GM21825 (cell line): Measurements from ENCODE around the gene KRTAP9-7.
"Not testable (repeated sequence)": the region's sequence is repeated elsewhere in the genome, so short reads cannot be mapped to it uniquely, and the experiment has no call there.

Experiments used
- ATAC-seq: cut with Tn5 transposase; IDR thresholded peaks from one replicate; pipeline ENCODE4 v1.9.1; 2021; ENCODE audit warnings: mild to moderate bottlenecking, moderate library complexity; ENCODE audit not compliant: unreplicated experiment

The KRTAP9-7 gene, protein sequence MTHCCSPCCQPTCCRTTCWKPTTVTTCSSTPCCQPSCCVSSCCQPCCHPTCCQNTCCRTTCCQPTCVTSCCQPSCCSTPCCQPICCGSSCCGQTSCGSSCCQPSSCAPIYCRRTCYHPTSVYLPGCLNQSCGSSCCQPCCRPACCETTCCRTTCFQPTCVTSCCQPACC

GRCh38 chr17:41275648-41276190 is at the start of gene KRTAP9-7:
Gene KRTAP9-7, plus strand, starts transcription at chr17:41275698. Its CDS starts 0 bp downstream, at chr17:41275698.
- ATAC-seq = not testable (repeated sequence)

DNA sequence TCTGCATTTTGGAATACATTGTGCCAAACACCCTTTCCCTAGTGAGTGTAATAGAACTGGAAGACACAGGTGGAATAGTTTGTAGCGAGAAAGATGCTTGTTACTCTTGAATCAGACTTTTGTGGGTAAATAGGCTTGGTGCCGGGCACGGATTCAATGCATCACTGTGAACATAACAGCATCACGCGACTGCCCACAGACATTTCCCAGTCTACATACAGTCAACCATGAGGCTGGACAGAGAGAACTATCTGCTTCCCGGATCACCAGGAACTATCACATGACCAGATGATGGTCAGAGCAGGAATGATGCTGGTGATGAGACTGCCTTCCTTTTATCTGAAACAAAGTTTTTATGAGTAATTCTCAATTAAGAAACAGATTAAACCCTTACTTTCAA is 49.4 kb upstream of the KRTAP9-7 start:
- ATAC-seq = no peak

DNA sequence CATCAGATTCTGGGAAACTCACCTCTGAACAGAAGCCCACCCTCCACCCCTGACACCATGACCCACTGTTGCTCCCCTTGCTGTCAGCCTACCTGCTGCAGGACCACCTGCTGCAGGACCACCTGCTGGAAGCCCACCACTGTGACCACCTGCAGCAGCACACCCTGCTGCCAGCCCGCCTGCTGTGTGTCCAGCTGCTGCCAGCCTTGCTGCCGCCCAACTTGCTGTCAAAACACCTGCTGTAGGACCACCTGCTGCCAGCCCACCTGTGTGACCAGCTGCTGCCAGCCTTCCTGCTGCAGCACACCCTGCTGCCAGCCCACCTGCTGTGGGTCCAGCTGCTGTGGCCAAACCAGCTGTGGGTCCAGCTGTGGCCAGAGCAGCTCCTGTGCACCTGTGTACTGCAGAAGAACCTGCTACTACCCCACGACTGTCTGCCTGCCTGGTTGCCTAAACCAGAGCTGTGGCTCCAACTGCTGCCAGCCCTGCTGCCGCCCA is 48.9 kb upstream of the KRTAP9-7 start, which contains the start of gene KRTAP9-2:
KRTAP9-2 (plus strand) TSS at position 51 of the 498 bp plus-strand sequence; CDS start at position 58, 7 bp downstream.
- not testable (repeated sequence) for ATAC-seq

GRCh38 chr17:41230094-41230493 is 45.4 kb upstream of the KRTAP9-7 start:
- no peak for ATAC-seq

GRCh38 chr17:41231731-41232130 is 43.8 kb upstream of the KRTAP9-7 start:
- no peak for ATAC-seq

GRCh38 chr17:41232399-41233105 is 42.9 kb upstream of the KRTAP9-7 start, which contains the start of gene KRTAP9-3:
Gene KRTAP9-3, plus strand, starts transcription at chr17:41232449. Its CDS starts 53 bp downstream, at chr17:41232502.
- ATAC-seq = not testable (repeated sequence)

GRCh38 chr17:41237116-41237515 is 38.4 kb upstream of the KRTAP9-7 start:
- not testable (repeated sequence) for ATAC-seq

DNA sequence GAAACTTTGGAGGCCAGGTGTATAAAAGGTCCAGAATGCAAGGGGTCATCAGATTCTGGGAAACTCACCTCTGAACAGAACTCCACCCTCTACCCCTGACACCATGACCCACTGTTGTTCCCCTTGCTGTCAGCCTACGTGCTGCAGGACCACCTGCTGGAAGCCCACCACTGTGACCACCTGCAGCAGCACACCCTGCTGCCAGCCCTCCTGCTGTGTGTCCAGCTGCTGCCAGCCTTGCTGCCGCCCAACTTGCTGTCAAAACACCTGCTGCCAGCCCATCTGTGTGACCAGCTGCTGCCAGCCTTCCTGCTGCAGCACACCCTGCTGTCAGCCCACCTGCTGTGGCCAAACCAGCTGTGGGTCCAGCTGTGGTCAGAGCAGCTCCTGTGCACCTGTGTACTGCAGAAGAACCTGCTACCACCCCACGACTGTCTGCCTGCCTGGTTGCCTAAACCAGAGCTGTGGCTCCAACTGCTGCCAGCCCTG is 37.5 kb upstream of the KRTAP9-7 start, which contains the start of gene KRTAP9-8:
KRTAP9-8 (plus strand) TSS at position 51 of the 489 bp plus-strand sequence; CDS start at position 104, 53 bp downstream.
- ATAC-seq = not testable (repeated sequence)

DNA sequence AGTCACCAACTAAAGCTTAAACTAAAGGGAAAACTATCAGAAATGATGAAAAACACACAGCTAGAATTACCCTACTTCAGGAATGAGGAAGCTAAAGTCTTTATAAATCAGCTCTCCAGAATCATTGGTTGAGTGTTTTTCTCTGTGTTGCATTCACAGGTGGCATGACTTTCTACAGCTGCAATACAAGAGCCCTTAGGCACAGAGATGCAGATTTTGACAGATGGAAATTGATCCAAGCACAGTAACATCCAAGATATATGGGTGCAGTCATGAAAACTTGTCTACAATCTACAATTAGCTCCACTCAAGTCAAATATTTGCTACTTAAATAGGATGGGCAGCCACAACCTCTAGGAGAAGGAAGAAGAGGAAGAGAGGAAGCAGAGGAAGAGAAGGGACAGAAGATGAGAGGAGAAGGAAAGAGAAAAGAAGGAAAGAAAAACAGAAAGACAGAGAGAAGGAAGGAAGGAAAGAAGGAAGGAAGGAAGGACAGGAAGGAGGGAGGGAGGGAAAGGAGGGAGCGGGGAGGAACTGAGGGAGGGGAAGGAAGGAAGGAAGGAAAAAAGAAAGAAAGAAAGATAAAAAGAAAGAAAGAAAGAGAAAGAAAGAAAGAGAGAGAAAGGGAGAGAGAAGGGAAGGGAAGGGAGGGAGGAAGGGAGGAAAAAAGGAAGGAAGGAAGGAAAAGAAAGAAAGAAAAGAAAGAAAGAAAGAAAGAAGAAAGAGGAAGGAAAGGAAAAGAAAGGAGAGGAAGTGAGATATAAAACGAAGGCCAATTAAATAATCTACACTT is 28.3 kb upstream of the KRTAP9-7 start:
- ATAC-seq = not testable (repeated sequence)

DNA sequence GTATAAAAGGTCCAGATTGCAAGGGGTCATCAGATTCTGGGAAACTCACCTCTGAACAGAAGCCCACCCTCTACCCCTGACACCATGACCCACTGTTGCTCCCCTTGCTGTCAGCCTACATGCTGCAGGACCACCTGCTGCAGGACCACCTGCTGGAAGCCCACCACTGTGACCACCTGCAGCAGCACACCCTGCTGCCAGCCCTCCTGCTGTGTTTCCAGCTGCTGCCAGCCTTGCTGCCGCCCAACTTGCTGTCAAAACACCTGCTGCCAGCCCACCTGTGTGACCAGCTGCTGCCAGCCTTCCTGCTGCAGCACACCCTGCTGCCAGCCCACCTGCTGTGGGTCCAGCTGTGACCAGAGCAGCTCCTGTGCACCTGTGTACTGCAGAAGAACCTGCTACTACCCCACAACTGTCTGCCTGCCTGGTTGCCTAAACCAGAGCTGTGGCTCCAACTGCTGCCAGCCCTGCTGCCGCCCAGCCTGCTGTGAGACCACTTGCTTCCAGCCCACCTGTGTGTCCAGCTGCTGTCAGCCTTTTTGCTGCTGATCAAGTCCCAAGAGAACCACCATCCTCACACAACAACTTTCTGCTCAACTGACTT is 25.8 kb upstream of the KRTAP9-7 start, which contains the start of gene KRTAP9-4:
KRTAP9-4 (plus strand) TSS at position 51 of the 604 bp plus-strand sequence; CDS start at position 85, 34 bp downstream.
- not testable (repeated sequence) for ATAC-seq

DNA sequence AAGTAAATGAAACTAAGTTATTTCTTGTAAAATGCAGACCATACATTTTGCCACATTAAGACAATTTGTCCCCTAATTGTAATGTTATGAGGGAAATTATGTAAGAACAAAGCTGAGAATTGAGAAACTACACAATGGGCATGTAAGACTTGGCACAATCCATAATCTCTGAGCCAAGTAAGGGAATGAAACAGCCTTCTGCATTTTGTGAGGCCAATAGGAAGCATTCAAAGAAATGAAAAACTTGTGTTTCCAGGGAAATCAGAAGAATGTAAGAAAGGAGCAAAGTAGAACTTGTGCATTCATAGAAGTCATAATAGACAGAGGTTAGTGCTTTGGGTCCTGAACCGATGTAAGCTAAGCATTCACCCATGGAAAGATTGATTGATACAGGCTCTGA is 24.2 kb upstream of the KRTAP9-7 start:
- no peak for ATAC-seq

DNA sequence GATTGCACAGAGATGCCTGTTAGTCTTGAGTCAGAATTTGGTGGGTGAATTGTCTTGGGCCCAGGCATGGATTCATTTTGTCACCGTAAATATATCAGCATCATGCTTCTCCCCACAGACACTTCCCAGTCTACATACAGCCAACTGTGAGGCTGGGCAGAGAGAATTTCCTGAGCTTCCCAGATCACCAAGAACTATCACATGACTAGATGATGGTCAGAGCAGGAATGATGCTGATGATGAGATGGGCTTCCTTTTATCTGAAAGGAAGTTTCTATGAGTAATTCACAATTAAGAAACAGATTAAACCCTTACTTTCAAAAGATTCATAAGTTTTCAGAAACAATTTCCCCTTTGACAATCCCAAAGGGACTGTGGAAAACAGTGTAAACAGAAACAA is 20.6 kb upstream of the KRTAP9-7 start:
- ATAC-seq = no peak

DNA sequence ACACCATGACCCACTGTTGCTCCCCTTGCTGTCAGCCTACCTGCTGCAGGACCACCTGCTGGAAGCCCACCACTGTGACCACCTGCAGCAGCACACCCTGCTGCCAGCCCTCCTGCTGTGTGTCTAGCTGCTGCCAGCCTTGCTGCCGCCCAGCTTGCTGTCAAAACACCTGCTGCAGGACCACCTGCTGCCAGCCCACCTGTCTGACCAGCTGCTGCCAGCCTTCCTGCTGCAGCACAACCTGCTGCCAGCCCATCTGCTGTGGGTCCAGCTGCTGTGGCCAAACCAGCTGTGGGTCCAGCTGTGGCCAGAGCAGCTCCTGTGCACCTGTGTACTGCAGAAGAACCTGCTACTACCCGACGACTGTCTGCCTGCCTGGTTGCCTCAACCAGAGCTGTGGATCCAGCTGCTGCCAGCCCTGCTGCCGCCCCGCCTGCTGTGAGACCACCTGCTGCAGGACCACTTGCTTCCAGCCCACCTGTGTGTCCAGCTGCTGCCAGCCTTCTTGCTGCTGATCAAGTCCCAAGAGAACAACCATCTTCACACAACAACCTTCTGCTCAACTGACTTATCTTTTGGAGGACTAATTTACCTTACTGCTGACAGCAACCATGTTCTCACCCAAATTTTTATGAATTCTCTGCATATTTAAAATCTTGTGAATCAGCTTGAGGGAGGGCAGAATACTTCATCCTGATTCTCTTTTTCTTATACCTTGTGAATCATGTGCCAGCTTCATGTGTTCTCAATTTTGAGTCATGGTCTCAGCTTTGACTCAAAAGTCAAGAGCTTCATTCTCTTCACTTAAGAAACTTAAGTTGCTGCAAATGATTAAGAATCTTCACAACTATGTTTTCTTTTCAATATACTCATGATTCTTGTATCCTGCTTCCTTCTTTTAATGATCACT is 19.9 kb upstream of the KRTAP9-7 start, which contains the start of gene KRTAP9-9:
KRTAP9-9 (plus strand) TSS at position 4 of the 910 bp plus-strand sequence.
- not testable (repeated sequence) for ATAC-seq

DNA sequence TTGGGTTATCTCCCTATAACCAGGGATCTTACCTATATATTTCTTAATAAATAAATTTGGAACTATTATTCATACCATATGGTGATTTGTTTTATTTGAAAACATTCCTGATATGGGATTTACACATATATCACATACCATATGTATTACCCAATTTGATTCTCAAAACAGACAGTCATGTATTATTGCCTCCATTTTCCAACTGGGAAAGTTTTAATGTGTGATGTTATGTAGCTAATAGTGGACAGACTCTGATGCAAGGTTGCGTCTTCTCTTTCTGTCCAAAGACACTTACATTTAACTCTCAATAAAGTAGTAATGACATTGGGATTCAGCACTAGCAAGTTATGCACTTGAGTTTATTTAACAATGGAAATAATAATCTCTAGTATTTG is 19.2 kb upstream of the KRTAP9-7 start:
- ATAC-seq = no peak

DNA sequence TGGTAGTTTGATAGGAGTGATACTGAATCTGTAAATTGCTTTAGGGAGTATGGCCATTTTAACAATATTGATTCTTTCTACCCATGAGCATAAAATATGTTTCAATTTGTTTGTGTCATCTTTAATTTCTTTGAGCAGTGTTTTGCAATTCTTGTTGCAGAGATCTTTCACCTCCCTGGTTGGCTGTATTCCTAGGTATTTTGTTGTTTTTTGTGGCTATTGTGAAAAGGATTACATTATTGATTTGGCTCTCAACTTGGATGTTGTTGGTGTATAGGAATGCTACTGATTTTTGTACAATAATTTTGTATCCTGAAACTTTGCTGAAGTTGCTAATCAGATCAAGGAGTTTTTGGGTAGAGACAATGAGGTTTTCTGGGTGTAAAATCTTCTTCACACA is 17.1 kb upstream of the KRTAP9-7 start:
- no peak for ATAC-seq

GRCh38 chr17:41263212-41263611 is 12.3 kb upstream of the KRTAP9-7 start:
- ATAC-seq = no peak

- ATAC-seq = no peak
These were observed 10.9 kb upstream of the KRTAP9-7 start for GRCh38 chr17:41264599-41264998.

DNA sequence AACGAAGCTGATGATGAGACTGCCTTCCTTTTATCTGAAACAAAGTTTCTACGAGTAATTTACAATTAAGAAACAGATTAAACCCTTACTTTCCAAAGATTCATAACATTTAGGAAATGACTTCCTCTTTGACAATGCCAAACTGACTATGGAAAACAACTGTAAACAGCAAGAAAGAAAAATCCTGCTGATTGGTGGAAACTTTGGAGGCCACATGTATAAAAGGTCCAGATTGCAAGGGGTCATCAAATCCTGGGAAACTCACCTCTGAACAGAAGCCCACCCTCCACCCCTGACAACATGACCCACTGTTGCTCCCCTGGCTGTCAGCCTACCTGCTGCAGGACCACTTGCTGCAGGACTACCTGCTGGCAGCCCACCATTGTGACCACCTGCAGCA is 10.4 kb upstream of the KRTAP9-7 start, which contains the start of gene KRTAP9-6:
KRTAP9-6 (plus strand) TSS at position 301 of the 400 bp plus-strand sequence; CDS start at position 301, 0 bp downstream.
- ATAC-seq = no peak

DNA sequence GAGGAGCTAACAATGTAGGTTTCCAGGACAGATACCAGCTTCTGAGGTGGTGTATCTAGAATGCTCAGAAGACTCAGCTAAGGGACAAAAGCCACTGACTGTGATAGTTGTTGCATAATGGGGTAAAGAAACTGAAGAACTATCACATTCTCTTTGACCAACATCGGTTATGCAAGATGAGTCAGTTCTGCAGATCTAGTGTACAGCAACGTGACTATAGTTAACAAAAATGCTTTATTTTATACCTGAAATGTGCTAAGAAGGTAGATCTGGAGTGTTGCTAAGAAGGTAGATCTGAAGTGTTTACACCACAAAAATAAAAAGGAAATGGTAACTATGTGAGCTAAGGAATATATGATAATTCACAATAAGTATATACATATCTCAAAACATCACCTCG is 7.8 kb upstream of the KRTAP9-7 start:
- ATAC-seq = no peak
